NCI-H2081 treated with DMSO at 0.1 percent for 48 hours (cell line): ENCODE data around the gene CHURC1.
"Not testable (repeated sequence)": the region's sequence is repeated elsewhere in the genome, so short reads cannot be mapped to it uniquely, and the experiment has no call there.

Experiments used
- DNase-seq: peaks from one replicate; lab custom pipeline; 2025; lab: John Stamatoyannopoulos, UW

CHURC1 gene

DNA sequence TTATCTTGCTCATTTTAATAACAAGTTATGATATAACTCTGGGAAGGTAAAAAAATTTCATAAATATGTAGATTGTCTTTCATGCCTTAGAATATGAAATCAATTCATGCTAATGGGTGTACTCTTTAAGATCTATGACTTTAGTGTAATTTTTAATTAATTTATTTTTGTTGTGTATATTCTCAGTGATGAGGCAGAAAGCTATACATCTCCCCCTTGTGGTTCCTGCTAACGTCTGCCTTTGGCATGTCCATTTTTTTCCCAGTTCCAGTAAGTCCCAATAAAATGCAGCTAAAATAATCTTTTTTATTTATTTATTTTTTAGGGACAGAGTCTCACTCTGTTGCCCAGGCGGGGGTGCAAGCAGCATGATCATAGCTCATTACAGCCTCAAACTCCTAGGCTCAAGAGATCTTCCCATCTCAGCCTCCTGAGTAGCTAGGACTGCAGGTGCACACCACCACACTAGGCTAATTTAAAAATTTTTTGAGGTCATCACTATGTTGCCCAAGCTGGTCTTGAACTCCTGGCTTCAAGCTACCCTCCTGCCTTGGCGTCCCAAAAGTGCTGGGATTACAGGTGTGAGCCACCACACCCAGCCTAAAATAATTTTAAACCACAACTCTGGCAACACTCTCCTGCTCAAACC lies 3.3 kb upstream of the CHURC1 start:
- DNase-seq = no peak

DNA sequence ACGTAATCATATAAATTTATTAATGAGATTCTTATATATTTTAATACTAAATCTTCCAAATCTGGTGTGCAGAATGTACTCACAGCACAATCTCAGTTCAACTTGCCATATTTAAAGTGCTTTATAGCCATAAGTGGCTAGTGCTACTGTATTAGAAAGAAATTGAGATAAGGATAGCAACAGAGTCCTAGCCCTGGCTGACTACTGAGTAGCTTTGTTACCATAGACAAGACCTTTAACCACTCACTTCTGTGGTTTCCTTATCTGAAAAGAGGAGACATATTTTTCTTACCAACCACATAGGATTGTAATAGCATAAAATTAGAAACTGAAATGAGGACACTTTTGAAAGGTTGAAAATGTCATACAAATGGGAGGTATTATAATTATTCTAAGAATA lies 2.0 kb upstream of the CHURC1 start:
- DNase-seq = no peak

DNA sequence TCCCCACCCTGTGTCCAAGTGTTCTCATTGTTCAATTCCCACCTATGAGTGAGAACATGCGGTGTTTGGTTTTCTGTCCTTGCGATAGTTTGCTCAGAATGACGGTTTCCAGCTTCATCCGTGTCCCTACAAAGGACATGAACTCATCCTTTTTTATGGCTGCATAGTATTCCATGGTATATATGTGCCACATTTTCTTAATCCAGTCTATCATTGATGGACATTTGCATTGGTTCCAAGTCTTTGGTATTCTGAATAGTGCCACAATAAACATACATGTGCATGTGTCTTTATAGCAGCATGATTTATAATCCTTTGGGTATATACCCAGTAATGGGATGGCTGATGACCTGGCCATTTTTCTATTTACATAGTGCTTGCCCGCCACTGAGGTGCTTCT lies 778 bp upstream of the CHURC1 start:
- not testable (repeated sequence) for DNase-seq

DNA sequence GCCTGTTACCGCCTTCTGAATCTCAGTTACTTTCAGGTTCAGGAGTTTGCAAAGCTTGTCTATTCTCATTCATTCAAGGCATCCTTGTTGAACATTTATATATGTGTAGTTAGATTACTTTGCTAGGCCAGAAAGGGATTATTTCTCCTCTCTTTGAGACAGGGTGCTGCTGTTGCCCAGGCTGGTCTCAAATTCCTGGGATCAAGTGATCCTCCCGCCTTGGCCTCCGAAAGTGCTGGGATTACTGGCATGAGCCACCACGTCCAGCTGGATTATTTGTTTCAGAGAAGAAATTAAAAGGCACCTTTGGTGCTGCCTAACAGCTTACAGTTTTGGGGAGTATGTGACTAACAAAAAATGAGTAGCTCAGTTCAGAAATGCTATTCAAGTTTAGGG lies 772 bp downstream of the CHURC1 start:
- no peak for DNase-seq

DNA sequence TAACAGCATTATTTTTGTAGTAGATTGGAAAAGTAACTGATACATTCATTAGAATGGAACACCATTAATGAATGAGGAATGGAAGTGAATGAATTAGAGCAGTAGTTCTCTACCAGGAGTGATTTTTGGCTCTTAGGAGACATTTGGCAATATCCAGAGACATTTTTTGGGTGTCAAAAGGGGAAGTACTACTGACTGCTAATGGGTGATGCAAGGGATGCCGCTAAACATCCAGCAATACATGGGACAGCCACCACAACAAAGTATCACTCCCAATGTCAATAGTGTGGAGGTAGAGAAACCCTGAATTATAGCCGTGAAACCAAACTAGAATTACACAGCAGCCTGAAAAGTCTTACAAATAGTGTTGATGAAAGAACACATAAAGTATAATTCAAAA lies 1.5 kb downstream of the CHURC1 start:
- DNase-seq = no peak

DNA sequence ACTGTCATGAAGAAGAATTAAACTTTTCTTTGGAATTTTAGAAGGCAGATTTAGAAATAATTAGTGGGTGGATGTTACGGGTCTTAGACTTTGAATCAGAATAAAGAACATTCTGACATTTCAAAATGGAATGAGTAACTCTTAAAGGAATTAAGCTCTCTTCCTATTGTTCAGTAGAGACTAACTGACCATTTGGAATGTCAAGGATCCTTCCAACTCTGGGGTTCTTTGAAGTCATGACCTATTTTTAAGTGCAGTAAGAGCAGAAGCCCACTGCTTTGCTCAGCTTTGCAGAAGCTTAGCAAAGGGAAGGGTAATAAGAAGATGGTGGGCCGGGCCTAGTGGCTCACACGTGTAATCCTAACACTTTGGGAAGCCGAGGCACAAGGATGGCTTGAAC lies 4.0 kb downstream of the CHURC1 start:
- DNase-seq = no peak

DNA sequence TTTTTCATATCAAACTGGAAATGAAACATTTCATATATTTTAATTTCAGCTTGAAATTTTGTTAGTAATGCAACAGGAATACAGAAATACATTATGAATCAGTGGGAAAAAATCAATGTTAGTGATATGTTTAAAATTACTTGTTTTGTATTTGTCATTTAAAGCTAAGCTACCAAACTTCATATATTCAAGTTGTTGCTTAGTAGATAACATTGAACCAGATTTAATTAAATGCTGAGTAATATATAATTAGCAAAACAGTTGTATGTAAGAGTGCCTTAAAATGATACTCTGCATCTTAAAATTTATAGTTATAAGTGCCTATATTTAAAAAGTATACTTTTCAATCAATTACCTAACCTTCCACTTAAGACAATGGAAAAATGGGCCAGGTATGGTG lies 5.0 kb downstream of the CHURC1 start:
- no peak for DNase-seq

DNA sequence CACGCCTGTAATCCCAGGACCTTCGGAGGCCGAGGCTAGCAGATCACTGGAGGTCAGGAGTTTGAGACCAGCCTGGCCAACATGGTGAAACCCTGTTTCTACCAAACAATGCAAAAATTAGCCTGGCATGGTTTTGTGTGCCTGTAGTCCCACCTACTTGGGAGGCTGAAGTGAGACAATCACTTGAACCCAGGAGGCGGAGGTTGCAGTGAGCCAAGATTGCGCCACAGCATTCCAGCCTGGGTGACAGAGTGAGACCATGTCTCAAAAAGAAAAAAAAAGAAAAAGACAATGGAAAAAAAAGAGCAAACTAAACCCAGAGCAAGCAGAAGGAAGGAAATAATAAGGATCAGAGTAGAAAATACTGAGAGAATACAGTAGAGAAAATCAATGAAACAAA lies 5.4 kb downstream of the CHURC1 start:
- DNase-seq = no peak

DNA sequence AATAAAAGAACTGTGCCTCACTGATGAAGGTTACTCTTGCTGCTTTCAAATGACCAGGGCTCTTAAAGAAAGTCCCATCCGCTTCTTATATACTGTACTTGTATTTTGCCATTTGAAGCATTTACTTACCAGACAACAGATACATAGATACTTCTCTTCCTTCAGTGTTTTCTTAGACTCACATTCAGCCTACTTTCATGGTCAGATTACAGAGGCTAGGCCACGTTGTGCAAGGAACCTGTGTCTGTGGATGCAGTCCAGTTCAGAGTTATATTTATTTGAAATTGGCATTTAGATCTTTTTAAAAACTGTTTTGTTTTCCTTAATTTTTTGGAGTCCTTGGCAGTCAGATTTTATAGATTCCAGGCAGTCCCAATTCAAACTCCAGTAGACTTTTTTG lies 6.2 kb downstream of the CHURC1 start:
- DNase-seq = no peak

DNA sequence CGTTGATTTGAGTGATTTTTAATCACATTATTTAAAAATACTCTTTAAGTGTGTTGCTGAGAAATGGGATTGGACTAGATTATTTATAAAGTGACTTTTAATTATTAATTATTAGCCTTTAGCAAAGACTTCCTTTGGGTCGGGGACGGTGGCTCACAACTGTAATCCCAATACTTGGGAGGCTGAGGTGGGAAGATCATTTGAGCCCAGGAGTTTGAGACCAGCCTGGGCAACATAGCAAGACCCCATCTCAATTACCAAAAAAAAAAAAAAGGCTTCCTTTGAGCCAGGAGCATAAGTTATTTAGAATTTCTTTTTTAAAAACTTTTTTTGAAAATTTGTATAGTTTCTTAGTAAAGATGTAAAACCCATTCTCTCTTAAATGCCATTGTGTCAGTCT lies 8.8 kb downstream of the CHURC1 start:
- no peak for DNase-seq

DNA sequence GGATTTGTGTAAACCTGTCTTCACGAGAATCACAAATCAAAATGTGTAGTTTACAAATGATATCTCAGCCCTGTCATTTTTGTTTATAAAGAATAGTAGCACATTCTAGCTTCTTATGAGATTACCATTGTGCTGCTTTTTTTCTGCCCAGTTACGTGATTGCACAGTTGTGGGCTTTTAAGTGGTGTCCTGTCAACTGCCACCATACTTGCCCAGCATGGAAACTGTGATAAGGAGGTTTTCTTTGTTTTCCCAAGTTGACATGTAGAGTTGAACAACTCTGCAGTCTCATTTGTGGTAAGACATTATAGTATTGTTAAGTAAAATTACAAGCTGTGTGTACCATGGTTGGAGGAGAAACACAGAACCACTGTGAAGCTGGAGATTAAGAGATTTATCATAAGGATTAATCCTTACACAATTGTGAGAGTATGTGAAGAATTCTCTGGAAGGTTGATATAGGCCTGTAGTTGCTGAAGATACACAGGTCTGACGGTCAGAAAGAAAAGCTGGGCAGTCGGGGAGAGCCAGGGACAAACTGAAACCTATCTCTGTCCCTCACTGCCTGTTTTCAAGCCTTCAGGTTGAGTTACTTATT lies 12.2 kb downstream of the CHURC1 start:
- DNase-seq = no peak

DNA sequence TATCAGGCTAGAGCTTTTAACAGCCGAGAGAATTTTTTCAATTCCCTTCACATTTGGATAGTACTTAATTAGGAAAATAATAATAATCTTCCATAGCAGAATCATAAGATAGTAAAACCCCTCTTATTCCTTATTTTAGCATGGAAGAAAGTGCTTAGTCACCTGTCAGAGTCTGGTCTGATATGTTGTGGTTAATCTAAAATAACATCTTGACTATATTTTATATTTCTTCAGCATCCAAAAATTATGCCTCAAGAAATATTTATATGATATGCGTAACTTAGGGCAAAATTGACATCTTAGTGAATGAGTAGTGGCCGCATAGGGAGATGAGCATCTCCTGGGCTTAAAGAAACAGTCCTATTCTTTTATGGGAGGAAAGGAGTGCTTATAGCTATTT lies 12.8 kb downstream of the CHURC1 start:
- DNase-seq = no peak

DNA sequence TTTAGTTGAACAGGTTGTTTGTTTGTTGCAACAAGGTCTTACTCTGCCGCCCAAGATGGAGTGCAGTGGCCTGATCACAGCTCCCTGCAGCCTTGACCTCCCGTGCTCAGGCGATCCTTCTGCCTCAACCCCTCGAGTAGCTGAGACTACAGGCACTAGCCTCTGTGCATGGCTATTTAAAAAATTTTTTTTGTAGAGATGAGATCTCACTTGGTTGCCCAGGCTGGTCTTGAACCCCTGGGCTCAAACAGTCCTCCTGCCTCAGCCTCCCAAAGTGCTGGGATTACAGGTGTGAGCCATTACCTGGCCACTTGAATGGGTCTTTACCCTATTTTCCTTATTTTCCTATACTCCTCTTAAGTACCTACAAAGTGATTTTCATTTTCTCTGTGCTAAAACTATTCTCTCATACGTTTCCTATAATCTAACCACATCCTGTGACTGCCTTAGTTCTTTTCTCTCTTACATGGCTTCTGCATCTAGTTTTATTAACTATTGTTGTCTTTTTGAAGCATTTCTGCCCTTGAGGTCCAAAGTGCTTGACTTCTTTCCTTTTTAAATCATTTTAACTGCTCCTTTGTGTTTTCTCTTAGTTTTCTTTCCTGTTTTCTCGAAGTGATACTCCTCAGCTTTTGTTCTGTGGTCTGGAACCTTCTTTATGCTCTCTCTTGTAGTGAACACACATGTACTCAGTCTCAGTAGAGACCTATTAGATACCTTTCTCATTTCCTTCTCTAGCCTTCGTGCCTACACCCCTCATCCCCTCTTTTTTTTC lies 14.2 kb downstream of the CHURC1 start:
- DNase-seq = no peak

DNA sequence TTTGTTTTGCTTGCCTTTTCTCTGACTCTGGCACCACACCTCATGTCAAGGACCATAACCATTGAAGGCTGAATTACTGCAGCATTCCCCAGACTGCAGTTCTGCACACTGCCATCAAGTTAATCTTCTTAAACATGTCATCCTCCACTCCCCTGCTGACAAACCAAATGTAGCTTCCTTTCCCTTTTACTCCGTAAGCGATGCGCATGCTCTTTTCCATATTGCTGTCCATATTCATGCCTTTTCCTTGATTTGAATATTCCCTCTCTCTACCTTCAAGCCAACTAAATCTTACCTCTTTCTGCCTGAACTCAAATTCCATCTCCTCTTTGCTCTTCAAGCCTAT lies 14.7 kb downstream of the CHURC1 start:
- DNase-seq = no peak

DNA sequence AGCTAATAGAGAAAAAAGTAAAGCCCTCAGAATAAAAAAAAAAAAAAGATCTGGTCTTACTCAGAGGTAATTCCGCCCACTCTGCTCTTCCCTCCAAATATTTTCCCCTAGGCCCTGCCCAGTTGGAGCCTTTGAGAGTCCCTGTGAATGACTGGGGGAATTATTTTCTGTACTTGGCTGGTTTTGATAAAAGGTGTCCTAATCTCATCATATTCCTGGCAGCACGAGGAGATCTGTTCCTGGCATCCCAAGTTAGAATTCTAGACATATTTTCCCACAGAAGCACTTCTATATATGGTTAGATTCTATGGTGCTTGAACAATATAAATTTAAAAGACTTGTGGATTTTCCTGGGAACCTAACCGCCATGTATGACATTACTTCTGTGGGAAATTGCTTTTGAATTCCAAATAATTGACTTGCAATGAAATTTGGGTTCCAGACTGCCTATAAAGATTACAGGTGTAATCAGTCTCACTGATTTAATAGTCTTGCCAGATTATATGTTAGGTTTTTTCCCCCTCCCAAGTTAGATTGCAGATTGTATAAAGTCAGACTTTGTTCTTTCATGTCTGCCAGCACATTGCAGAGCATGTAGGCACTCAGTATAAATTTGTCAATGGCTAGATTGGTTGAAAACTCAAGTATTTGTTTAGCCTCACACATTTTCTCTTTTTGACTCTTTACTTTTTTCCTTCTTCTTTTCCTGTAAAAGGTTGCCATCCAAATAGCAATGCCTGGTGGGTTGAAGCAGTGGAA lies 16.0 kb downstream of the CHURC1 start:
- DNase-seq = no peak

DNA sequence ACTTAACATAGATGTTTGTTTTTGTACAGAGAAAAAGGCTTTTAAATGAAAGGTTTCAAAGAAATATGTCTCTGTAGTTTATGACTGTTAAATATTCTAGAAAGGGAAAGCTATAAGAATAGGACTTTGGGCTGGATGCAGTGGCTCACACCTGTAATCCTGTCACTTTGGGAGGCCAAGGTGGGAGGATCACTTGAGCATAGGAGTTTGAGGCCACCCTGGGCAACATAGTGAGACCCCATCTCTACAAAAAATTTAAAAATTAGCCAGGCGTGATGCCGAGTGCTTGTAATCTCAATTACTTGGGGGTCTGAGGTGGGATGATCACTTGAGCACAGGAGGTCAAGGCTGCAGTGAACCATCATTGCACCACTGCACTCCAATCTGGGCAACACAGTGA lies 16.9 kb downstream of the CHURC1 start:
- no peak for DNase-seq

DNA sequence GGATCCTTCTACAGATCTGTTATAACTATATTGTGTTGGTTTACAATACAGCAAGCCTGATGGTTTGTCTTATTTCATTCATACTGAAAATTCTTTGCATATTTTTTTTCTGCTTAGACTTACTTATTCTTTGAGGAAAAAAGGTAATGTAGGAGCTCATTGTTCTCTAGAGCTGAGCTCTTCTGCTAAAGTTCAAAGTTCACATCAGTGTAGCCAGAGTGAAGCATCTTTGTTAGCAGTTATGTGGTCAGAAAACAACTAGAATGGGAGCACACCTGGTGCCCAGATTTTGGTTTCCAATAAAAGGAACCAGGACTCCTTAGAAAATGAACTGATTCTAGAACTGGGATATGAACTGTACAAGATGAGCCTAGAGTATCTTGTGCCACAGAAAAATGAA lies 18.0 kb downstream of the CHURC1 start:
- no peak for DNase-seq

DNA sequence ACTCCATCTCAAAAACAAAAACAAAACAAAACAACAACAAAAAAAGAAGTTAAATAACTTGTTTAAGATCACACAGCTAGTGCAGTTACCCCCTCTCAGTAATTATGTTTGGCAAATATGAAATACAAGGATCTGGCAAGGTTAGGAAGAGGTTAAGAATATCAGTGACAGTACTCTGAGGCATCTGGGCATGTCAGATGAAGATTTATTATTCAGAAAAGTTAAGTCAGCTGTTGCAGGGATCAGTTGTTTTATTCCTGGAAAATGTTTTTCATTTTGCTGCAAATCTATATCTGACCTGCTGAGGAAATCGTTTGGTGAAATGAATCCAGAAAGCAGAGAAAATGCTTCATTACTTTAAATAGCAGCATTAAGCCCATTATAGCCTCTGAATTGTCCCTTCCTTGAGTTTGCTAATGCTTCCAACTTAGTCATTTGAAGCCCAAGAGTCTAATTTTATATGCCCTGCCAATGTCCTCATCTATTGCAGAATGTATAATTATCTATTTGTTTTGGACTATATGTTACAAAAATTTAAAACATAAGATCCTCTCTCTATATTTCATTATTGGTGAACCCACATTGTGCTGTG lies 20.2 kb downstream of the CHURC1 start:
- DNase-seq = no peak

DNA sequence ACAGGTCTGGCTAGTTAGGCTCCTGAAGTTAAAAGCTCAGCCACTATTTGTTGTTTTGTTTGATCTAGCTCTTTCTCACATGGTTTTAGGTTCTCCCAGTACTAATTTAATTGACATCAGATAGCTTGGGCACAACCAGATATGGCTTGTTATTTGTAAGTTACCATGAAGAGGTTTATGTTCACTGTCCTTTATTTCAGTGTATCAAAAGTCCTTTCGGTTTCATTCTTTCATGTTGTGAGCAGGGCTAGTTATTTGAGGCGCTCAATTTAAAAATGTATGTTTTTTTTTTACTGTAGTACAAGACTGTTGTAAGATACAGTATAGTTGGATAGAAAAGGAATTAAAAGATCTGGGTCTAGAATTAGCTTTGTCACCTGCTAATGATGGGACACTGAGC lies 21.3 kb downstream of the CHURC1 start:
- no peak for DNase-seq

DNA sequence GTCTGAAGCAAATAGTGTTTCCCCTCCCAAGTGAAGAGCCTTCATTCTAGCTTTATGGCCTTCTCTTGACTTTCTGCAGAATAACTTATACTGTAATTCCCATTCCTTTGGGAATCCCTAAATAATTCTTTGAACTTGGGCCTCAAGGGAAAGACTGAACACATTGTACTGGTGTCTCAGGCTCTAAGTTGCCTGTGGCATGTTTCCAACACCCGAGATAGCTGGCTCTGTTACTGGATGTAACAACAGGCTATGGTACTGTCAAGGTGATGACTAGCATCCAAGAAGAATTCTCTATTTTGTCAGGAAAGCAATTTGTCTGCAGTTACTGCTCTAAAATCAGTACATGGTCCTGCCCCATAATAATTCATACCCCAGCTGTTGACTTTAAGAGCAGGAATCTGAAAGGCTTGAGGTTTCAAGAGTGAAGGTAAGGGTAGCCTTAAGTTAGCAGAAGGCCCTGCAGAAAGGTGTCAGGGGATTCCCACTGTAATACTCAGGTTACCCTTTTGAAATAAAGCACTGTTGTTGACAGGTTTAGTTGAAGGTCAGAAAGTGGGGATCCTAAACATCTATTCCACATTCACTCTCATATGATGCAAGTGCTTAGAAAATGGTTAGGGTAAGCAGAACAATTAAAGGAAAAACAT lies 23.0 kb downstream of the CHURC1 start:
- DNase-seq = no peak

DNA sequence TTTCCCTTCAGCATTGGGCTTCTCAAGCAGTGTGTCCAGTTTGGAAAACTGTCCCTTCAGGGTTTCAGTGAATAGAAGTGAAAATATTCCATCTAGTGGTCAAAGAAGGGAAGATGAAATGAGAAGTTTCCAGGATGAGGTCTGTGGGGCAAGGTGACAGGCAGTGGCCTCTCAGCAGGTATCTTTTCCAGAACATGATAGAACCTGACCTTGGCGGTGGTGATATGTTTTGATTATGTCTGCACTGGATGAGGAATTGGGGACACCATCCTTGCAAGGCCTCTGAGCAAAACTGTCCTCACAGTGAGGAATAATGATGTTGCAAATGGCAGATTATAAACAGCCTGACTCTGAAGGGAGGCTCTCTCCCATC lies 23.6 kb downstream of the CHURC1 start:
- no peak for DNase-seq
